Glomerular visceral epithelial cell (primary cell): ENCODE measurements around the gene PDE11A.
A peak's percentile ranks its signal among the peaks of the same experiment; 100 is the strongest.

Experiments used
- DNase-seq: peaks from one replicate; pipeline ENCODE4 v3.0.0-alpha.2; 2016; ENCODE audit errors: extremely low spot score

PDE11A gene

GRCh38 chr2:177599956-177600355 is 472.6 kb downstream of the PDE11A start:
- no peak for DNase-seq

GRCh38 chr2:177599139-177599688 is 473.4 kb downstream of the PDE11A start:
- DNase-seq = no peak

DNA sequence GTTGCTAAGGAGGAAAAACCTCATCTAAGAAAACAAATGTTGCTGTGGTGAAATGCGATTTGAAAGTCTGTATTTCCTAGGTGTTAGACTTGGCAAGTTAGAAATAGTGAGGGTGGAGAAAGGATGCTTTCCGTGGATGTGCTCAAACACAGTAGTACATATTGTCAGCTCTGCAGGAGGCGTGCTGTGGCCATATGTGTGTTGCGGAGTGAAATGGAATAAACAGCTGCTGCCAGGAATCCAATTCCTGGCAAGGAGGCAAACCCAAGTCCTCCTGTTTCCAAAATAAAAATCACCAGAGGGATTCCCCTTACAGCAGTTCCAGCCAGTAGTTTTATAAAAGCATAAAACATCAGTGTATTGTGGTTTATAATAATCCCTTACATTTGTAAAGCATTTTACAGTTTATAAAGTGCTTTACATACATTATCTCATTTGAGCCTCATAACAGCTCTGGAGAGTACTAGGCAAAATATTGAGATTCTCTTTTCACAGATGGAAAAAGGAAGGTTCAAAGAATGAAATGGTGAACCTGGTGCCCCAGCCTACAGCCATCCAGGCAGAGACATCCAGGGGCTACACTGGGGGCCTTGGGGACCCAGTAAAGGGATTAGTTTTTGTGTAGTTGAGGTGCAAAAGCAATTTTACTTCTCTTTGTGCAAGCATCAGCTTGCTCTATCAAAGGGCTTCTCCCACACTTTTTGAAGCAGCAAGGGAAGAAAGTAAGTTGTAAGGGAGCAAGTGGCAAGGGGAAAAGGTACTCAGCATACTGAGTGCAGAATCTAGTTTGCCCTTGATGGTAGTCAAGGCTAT is 474.0 kb downstream of the PDE11A start:
- DNase-seq = no peak

- DNase-seq = no peak
These were observed 474.8 kb downstream of the PDE11A start for GRCh38 chr2:177597759-177598158.

DNA sequence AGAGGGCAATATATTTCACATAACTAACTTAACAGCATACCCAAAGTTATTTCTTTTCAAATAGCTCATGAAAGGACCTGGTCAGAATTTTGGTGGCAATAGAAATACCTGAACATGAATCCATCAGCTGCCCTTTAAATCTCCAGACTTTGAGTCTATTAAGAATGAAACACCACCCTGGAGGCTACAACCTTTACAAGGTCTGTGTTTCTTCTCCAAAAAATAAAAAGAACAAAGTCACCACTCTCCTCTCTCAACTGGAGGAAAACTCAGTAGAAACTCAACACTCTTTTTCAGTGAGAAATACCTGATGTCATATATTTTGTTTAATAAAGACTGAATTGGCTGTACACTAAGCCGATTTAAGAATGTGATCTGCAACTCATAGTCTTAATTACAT is 475.7 kb downstream of the PDE11A start:
- no peak for DNase-seq

GRCh38 chr2:177595126-177595845 is 477.3 kb downstream of the PDE11A start:
- DNase-seq = no peak

DNA sequence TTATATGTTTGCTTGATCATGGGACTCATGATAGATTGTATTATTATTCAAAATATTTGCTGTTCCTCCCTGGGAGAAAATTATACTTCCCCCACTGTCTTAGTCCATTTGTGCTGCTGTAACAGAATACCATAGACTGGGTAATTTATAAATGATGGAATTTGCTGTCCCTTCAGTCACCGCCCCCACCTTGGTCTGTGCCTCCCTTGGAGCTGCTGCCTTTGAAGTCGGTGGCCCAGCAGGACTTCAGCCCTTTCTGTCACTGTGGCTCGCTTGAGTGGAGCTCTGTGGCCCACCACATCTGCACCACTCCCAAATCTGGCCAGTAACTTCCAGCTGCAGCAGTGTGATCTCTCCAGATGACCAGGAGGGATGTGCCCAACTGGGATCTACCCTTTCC is 479.2 kb downstream of the PDE11A start:
- no peak for DNase-seq

GRCh38 chr2:177592945-177593344 is 479.6 kb downstream of the PDE11A start:
- no peak for DNase-seq

- no peak for DNase-seq
These were observed 480.2 kb downstream of the PDE11A start for GRCh38 chr2:177592397-177592796.

DNA sequence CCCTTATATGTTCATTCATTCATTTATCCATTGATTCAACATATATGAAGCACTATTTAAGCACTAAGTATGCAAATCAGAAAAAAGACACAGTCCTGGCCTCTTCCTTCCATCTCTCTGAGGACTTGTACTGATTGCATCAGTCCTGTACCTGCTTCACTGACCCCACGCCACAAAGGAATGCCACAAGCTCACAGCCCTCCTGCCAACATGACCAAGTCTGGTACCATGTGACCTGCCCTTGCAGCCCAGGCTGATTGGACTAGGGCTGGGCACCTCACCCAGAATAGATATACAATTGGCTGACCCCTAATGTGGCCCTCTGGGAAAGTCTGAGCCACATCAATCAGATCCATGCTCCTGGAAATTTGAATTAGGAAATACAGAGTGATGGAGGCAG is 483.4 kb downstream of the PDE11A start:
- peak; percentile 25 for DNase-seq

GRCh38 chr2:177588671-177589070 is 483.9 kb downstream of the PDE11A start:
- no peak for DNase-seq

DNA sequence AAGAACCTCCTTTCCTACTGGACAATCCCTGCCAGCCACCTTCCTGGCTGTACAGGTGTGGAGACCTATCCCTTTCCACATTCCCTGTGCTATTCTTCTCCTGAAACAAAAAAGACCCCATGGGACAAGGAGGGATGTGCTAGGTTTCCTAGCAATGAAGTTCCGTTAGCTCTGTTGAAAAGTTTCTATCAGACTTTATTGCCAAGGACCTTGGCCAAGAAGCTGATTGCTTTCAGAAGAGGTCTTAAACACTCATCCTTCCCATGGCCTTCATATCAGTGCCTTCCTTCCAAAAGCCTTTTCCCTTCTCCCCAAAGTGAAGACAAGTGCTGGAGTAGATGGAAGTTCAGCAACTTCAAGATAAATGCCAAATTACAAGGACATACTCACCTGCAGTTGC is 485.2 kb downstream of the PDE11A start:
- no peak for DNase-seq

DNA sequence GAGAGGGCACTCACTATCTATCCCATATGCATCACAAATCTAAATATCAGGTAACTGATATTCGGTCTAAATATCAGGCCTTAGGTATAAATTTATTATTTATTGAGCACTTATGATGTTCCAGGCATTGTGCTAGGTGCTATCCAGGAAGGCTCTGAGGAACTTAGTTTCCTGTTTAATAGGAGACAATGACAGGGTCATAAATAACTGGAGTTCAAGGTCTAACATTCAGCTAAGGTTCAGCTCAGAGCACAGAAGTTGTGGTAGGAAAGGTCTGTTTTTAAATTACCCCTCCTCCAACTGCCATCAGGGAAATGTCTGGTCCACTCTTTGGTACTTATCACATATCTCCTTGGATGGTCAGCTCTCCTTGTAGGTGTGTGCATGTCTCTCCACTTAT is 486.4 kb downstream of the PDE11A start:
- DNase-seq = no peak

DNA sequence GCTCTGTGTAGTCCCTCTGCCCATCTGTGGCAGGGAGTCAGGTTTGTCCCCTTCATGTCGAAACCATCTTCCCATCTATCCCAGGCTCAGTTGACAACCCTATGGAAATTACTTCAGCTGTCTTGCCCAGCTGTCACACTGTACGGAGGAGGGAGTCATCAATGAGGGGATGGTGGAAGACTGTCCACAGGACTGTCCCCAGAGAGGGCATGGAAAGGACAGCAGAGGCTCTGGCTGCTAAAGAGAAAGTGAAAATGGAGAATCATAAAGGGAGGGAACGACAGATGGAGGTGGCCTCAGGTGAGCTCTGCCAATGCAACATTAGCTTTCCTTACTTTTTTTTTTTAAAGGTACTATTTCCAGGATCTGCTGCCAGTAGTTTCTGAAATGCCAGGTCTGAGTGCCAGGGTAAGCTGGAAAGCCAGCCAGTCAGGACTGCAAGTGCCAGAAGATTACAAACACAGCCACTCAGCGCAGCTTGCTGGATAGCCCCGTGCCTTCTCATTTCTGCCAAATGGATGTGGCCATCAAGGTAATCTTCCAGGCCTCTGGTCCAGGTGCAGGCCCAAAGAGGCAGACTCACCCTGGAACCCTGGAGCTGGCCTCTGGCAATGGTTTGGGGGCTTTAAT is 487.2 kb downstream of the PDE11A start:
- DNase-seq = no peak

DNA sequence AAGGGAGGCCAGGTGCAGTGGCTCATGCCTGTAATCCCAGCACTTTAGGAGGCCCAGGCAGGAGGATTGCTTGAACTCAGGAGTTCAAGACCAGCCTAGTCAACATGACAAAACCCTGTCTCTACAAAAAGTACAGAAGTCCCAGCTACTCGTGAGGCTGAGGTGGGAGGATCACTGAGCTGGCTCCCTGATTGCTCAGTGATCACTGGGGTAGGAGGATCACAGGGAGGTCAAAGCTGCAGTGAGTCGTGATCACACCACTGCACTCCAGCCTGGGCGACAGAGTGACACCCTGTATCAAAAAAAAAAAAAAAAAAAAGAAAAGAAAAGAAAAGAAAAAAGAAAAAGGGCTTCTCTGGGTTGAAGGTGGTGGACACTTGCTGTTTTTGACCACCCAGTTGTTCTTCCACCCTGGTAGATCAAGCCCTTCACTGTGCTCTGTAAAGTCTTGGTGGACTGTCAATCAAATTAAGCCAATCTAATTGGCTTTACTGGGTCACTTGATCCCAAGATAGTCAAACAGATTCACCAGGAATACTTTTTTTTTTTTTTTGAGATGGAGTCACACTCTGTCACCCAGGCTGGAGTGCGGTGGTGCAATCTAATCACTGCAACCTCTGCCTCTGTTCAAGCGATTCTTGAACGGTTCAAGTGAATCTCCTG is 488.4 kb downstream of the PDE11A start:
- no peak for DNase-seq

DNA sequence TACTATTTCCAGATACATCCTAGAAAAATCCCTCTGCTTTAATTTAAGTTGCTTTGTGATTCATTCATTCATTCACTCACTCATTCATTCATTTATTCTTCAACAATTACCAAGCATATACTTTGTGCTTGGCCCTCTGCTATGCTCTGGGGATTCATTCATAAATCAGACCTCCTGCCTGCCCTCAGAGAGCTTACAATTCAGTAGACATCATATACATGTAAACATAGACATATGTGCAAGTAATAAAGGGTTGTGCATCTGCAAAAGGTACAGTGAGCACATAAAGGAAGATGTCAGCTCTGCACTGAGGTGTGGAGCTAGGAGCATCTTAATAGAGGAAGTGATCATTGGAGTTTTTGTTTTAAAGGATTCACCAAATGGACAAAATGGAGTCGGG is 490.6 kb downstream of the PDE11A start:
- DNase-seq = no peak

DNA sequence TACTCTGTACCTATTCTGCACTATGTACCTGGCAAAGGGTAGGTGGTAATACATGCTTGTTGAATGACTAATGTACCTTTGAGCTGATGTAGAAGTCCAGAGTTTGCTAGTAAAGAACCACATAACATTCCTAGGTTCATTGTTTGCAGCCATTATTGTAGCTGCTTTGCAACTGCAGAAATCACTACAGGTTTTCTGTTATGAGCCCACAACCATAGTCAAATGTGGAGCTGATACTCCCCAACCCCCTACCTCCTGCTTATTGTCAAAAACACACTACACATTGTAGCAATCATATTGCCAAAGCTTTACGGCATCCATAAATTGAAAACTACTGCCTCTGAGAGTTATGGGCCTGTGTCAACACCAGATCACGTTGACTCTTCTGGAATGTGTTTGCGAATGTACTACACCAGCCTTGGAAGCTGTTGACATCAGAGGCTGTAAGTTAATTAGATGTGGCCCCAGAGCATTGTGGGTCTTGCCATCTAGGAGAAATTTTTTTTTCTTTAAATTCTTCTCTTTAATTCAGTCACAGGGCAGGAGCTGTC is 493.0 kb downstream of the PDE11A start:
- no peak for DNase-seq

- DNase-seq = no peak
These were observed 494.1 kb downstream of the PDE11A start for GRCh38 chr2:177578454-177578853.

DNA sequence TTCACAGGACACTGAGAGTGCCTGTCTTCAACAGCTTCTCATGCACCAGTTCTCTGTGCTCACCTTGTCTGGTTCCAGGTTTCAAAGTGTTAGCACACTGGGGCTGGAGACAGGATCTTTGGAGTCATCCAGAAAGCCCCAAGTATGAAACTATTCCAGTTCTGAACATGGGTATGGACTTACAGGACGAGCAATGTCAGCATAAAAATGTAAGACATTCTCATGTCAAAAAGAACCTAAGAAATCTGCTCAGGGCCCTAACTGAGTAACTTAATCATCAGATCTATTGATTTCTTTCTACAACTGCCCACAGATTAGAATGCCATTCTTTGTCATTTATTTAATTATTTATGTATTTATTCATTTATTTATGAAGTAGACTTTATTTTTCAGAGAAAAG is 495.5 kb downstream of the PDE11A start:
- no peak for DNase-seq

GRCh38 chr2:177575358-177575757 is 497.2 kb downstream of the PDE11A start:
- no peak for DNase-seq

DNA sequence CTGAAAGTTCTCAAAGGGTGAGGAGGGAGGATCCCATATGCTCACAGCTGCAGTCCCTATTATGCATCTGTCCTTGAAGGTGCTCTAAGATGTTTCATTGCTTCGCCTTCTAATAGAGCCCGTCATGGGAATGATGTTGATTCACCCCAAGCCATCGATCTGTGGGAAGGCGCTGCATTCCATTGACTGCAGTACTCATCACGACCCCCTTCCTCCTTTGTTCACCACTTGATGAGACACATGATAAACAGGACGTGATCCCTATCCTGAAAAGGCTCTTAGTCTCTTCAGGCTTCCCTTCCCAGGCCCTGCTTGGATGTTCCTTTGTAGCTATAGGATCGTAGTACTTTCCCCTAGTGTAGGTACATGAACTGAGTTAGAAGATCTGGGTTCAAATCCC is 498.2 kb downstream of the PDE11A start:
- DNase-seq = no peak
